GM21367 (cell line): ENCODE measurements around the gene GPC1.

Experiments
- ATAC-seq: cut with Tn5 transposase; IDR thresholded peaks from one replicate; pipeline ENCODE4 v1.9.1; 2021; ENCODE audit not compliant: unreplicated experiment

GPC1 gene

DNA sequence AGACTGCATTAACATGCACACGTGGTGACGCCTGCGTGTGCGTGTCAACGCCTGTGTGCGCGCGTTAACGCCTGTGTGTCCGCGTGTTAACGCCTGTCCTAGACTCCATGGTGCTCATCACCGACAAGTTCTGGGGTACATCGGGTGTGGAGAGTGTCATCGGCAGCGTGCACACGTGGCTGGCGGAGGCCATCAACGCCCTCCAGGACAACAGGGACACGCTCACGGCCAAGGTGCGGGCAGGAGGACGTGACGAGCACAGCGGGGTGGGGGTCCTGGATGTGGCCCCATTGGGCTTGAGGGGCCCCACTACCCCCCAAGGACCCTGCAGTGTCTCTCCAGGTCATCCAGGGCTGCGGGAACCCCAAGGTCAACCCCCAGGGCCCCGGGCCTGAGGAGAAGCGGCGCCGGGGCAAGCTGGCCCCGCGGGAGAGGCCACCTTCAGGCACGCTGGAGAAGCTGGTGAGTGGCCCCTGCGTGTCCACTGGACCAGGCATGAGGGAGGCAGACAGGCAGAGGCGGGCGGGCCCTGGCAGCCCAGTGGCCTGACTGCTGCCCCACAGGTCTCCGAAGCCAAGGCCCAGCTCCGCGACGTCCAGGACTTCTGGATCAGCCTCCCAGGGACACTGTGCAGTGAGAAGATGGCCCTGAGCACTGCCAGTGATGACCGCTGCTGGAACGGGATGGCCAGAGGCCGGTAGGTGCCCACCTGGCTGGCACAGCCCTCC lies 29.2 kb downstream of the GPC1 start:
- no peak for ATAC-seq

GRCh38 chr2:240465268-240465764 lies 29.9 kb downstream of the GPC1 start:
- ATAC-seq: no peak

DNA sequence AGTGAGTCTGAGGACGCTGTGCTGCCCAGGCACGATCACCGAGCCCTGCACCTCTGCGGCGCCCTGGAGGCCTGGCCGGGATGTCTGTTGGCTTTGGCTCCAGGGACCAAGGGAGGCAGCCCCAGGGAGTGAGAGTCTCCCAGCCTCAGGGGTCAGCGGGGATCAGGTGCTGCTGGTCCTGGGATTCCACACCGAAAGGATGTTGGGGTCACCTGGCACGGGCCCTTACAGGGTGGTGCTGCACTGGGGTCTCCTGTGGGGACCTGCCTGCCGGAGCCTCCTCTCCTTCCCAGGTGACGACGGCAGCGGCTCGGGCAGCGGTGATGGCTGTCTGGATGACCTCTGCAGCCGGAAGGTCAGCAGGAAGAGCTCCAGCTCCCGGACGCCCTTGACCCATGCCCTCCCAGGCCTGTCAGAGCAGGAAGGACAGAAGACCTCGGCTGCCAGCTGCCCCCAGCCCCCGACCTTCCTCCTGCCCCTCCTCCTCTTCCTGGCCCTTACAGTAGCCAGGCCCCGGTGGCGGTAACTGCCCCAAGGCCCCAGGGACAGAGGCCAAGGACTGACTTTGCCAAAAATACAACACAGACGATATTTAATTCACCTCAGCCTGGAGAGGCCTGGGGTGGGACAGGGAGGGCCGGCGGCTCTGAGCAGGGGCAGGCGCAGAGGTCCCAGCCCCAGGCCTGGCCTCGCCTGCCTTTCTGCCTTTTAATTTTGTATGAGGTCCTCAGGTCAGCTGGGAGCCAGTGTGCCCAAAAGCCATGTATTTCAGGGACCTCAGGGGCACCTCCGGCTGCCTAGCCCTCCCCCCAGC lies 30.5 kb downstream of the GPC1 start:
- ATAC-seq: no peak

DNA sequence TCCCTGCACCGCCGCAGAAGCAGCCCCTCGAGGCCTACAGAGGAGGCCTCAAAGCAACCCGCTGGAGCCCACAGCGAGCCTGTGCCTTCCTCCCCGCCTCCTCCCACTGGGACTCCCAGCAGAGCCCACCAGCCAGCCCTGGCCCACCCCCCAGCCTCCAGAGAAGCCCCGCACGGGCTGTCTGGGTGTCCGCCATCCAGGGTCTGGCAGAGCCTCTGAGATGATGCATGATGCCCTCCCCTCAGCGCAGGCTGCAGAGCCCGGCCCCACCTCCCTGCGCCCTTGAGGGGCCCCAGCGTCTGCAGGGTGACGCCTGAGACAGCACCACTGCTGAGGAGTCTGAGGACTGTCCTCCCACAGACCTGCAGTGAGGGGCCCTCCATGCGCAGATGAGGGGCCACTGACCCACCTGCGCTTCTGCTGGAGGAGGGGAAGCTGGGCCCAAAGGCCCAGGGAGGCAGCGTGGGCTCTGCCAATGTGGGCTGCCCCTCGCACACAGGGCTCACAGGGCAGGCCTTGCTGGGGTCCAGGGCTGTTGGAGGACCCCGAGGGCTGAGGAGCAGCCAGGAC lies 31.2 kb downstream of the GPC1 start:
- no peak for ATAC-seq

- ATAC-seq: no peak
These were observed 31.7 kb downstream of the GPC1 start for GRCh38 chr2:240467149-240467642.

DNA sequence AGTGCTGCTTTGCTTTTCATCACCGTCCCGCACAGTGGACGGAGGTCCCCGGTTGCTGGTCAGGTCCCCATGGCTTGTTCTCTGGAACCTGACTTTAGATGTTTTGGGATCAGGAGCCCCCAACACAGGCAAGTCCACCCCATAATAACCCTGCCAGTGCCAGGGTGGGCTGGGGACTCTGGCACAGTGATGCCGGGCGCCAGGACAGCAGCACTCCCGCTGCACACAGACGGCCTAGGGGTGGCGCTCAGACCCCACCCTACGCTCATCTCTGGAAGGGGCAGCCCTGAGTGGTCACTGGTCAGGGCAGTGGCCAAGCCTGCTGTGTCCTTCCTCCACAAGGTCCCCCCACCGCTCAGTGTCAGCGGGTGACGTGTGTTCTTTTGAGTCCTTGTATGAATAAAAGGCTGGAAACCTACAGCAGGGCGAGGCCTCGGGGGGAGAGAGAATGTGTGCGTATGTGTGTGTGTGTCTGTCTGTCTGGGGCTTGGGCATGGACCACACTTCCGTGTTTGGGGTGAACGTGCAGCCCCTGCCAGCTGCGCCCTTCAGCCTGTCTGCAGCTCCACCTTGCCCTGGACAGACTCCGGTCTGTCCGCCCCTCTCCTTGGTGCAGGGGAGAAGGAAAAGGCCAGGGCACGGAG lies 32.3 kb downstream of the GPC1 start:
- no peak for ATAC-seq

DNA sequence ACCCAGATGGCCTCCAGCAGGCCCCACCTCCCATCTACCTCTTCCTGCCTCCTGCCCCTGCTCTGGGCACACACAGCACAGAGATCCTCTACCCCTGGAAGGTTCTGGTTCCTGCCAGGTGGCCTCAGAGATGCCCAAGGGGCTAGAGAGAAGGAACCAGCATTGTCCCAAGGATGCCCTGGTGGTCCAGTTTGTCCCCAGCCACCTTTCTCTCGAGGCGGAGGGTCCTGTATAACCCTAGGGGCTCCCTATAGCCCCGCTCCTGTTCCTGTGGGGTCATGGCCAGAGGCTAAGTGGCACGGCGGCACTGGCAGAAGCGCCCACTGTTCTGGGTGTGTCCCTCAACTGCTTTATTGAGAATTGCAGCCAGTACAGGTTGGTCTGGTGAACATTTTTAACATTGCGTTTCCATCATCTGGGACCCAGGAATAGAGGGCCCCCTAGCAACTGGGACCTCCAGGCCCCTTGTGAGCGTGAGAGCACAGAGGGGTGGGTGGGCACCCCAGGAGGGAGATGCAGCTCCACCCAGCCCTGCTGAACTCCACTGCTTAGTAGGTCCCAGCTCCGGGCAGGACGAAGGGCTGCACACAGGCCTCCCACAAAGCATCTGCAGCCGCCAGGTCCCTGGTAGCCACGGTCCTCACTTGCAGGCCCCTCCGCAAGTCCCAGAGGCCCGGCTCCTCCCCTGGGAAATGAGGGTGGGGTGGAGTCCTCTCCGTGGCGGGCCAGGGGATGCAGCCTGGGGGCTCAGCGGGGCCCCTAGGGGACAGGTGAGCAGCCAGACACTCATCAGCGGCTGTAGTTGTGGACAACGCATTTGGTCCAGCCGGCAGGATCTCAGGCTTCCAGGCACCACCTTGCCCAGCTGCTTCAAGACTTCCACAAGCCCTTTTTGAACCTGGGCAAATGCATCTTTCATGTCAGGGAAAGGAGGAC lies 33.1 kb downstream of the GPC1 start:
- no peak for ATAC-seq

- ATAC-seq: no peak
These were observed 33.8 kb downstream of the GPC1 start for GRCh38 chr2:240469239-240469636.

DNA sequence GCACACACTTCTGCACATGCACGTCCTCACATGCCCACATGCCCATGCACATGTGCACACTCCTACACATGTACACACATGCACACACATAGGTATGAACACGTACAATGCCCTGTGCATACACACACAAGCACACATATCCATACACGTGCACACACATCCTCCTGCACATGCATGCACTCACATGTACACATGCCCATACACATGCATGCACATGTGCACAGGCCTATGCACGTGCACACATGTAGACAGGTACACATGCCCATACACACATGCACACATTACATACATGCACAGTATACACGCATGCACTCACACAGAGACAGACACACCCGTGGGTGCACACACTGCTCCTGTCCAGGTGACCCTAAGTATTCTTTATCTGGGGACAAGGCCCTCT lies 34.3 kb downstream of the GPC1 start:
- ATAC-seq: no peak

- no peak for ATAC-seq
These were observed 36.8 kb downstream of the GPC1 start for GRCh38 chr2:240472078-240472790.

DNA sequence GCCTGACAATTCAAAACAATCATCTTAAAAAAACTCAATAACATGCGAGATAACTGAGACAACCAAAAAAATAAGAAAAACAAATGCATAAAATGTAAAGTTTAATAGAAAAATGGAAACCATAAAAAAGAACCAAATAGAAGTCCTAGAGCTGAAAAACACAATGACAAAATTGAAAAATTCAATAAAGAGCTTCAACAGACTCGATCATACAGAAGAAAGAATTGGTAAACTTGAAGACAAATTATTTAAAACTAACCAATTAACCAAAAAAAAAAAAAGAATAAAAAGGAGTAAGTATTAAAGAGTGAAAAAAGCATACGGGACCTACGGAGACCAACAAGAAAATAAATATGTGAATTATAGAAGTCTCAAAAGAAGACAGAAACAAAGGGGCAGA lies 37.7 kb downstream of the GPC1 start:
- no peak for ATAC-seq

GRCh38 chr2:240477916-240478315 lies 42.5 kb downstream of the GPC1 start:
- no peak for ATAC-seq

DNA sequence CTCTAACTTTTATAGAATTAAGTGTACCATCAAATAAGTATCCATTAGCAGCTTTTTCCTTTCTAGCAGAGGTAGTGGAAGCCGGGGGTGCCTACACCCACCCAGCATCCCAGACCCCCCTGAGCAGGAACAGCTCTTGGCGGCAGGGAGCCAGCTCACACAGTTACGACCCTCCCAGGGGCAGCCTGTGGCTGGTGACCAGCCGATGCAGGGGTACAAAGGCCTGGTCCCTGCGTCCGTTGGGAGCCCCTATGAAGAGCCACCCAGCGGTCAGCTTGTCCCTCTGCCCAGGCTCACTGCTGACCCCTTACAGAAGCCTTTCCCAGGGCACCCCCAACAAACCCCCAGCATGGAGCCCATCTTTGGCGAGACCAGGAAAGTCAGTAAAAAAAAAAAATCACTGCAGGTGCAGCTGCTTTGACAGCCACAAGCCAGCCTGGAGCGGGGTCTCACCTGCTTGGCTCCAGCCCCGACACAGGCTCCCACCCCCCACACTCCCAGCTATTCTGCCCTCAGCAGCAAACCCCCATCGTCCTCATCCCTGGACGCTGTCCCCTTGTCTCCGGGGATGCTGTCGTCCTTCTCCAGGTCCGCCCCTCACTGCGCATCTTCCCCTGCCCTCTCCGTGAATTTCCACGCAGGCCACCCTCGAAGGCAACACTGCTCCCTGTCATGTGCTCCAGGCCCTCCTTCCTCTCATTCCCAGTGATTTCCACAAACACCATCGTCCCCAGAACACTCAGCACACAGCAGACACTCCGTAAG lies 43.1 kb downstream of the GPC1 start:
- no peak for ATAC-seq

- no peak for ATAC-seq
These were observed 43.6 kb downstream of the GPC1 start for GRCh38 chr2:240479111-240479501.

GRCh38 chr2:240480834-240481623 lies 45.6 kb downstream of the GPC1 start:
- ATAC-seq: no peak

- no peak for ATAC-seq
These were observed 46.3 kb downstream of the GPC1 start for GRCh38 chr2:240481720-240482119.

DNA sequence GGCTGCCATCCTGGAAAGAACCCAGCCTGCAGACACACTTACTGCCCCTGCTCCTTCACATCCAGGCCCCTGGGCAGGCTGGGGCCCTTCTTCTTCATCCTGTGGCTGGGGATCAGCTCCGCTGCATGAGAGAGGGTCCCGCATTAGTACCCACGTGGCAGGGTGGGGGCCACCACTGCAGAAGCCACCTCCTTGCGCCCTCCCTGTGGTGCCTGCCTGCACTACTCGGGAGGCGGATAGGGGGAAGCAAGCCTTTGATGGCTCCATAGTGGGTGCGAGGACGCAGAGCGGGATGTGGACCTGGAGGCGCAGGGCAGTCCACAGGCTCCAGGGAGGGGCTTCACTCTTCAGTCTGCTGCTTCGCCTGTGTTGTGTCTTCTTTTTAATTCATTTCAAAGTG lies 46.7 kb downstream of the GPC1 start:
- no peak for ATAC-seq

- no peak for ATAC-seq
These were observed 56.0 kb downstream of the GPC1 start for GRCh38 chr2:240491483-240491882.
